Measurements from ENCODE around the gene SERTAD3.
"Not testable (repeated sequence)": the region's sequence is repeated elsewhere in the genome, so short reads cannot be mapped to it uniquely, and the experiment has no call there.

Gene SERTAD3, protein sequence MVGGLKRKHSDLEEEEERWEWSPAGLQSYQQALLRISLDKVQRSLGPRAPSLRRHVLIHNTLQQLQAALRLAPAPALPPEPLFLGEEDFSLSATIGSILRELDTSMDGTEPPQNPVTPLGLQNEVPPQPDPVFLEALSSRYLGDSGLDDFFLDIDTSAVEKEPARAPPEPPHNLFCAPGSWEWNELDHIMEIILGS

DNA sequence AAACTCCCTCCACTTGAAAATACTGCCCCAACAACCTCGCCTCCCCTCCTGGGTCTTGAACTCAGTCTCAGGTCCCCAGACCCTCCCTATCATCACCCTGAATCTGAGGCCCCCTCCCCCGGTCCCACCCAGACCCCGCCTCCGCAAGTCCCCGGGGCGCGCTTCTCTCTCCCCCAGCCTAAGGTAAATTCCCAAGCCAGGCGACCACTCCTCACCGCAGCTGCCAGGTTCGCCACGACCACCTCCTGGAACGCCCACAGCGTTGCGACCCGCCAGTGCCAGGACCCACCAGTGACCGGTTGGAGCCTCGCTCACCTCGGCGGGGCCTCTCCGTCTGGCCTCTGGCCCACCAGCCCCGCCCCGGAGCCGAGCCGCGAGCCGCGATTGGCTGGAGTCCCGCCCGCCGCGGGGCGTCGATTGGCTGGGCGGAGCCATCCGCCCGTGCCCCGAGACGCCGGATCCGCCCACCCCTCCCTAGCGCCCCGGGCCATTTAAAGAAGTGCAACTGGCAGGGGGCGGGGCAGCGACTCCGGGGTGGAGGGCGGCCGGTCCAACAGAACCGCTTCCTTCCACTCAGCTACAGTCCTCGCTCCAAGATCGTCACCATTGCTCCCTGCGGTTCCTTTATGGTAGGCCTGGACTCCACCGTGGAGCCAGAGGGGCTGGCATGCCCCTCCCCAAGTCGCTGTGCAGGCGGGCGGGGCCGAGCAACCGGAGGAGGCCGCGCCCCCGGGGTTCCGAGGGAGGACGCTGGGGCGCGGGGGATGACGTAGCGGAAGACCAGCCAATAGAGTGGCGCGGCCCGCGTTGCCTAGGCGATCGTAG lies at the start of gene SERTAD3:
Gene SERTAD3 (minus strand): TSS at position 336 of the 825 bp plus-strand sequence. CDS start 2,255 bp downstream, outside the sequence.
- peak; percentile 94 for DNase-seq

GRCh38 chr19:40493778-40494177 lies 49.6 kb upstream of the SERTAD3 start:
- DNase-seq = no peak

DNA sequence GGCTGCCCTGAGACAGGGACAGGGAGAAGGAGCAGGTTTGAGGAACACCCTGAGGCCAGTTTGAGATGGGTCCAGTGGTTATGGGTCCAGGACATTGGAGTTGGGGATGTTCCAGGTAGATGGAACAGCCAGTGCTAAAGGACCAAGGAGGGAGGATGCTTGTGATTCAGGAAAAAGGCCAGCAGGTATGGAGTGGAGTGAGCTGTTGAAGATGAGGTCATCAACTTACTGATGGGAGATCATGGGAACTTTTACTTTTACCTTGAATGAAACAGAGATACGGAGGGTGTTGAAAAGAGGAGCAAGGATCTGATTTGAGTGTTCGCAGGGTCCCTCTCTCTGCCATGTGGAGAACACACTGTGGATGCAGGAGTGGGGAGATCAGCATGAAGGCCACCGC lies 48.1 kb upstream of the SERTAD3 start:
- no peak for DNase-seq

GRCh38 chr19:40489882-40490230 lies 45.7 kb upstream of the SERTAD3 start:
- no peak for DNase-seq

DNA sequence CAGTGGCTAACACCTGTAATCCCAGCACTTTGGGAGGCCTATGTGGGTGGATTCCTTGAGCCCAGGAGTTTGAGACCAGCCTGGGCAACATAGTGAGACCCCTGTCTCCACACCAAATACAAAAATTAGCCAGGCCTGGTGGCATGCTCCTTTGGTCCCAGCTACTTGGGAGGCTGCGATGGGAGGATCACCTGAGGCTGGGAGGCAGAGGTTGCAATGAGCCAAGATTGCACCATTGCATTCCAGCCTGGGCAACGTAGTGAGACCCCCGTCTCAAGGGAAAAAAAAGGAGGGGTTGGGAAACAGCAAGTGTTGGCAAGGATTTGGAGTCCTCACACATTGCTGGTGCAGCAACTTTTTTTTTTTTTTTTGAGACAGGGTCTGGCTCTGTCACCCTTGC lies 41.9 kb upstream of the SERTAD3 start:
- DNase-seq = no peak

DNA sequence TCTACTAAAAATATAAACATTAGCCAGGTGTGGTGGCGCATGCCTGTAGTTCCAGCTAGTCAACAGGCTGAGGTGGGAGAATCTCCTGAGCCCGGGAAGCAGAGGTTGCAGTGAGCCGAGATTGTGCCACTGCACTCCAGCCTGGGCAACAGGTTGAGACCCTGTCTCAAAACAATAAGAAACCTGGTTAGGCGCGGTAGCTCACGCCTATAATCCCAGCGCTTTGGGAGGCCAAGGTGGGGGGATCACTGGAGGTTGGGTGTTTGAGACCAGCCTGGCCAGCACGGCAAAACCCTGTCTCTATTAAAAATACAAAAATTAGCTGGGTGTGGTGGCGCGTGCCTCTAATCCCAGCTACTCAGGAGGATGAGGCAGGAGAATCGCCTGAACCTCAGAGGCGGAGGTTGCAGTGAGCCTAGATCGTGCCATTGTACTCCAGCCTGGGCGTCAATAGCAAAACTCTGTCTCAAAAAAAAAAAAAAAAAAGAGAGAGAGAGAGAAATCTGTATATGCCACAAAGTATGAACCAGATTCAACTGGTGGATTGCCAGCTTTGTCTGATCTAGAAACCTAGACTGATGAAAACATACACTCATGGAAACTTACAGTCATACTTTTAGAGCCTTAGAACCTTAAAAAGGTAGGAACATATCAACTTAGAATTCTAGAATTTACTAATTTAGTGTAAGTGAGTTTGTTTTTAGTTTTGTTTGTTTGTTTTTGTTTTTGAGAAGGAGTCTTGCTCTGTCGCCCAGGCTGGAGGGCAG lies 31.9 kb upstream of the SERTAD3 start:
- not testable (repeated sequence) for DNase-seq

DNA sequence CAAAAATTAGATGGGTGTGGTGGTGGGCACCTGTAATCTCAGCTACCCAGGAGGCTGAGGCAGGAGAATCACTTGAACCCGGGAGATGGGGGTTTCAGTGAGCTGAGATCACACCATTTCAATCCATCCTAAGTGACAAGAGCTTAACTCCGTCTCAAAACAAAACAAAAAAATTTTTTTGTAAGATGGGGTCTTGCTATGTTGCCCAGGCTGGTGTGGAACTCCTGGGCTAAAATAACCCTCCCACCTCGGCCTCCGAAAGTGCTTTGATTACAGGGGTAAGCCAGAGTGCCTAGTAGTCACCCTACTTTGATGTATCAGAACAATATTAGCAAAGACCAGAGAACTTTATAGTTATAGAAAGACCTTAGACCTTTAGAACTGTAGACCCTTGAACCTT lies 30.6 kb upstream of the SERTAD3 start:
- no peak for DNase-seq

- no peak for DNase-seq
These were observed 28.4 kb upstream of the SERTAD3 start for GRCh38 chr19:40472516-40472915.

DNA sequence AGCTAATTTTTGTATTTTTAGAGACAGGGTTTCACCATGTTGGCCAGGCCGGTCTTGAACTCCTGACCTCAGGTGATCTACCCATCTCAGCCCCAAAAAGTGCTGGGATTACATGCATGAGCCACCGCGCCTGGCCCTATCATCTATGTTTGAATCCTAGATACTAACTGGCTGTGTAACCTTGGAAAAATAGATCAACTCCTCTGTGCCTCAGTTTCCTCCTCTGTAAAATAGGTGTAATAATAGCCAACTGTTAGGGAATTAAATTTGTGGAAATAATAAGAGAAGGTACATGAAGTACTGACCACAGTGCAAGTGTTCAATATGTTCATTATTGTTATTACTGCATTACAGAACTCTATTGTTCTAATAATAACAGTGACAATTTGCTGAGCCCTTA lies 27.0 kb upstream of the SERTAD3 start:
- DNase-seq = no peak

DNA sequence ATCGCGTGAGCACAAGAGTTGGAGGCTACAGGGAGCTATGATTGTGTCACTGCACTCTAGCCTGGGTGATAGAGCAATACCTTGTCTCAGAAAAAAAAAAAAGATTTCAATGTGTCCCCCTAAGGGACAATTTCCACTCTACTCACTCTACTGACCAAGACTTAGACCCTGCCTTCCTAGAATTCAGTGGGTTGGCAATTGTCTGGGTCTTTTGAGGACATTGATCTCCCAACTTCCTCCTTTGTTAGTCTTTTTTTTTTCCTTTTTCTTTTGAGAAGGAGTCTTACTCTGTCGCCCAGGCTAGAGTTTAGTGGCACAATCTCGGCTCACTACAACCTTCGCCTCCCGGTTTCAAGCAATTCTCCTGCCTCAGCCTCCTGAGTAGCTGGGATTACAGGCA lies 24.9 kb upstream of the SERTAD3 start:
- no peak for DNase-seq

- DNase-seq = no peak
These were observed 23.0 kb upstream of the SERTAD3 start, which contains the start of gene SPTBN4 for GRCh38 chr19:40466985-40467734. Gene SPTBN4, plus strand, starts transcription at chr19:40467001. Its CDS starts 5,621 bp downstream, at chr19:40472622.

GRCh38 chr19:40466219-40466984 lies 22.3 kb upstream of the SERTAD3 start:
- no peak for DNase-seq

DNA sequence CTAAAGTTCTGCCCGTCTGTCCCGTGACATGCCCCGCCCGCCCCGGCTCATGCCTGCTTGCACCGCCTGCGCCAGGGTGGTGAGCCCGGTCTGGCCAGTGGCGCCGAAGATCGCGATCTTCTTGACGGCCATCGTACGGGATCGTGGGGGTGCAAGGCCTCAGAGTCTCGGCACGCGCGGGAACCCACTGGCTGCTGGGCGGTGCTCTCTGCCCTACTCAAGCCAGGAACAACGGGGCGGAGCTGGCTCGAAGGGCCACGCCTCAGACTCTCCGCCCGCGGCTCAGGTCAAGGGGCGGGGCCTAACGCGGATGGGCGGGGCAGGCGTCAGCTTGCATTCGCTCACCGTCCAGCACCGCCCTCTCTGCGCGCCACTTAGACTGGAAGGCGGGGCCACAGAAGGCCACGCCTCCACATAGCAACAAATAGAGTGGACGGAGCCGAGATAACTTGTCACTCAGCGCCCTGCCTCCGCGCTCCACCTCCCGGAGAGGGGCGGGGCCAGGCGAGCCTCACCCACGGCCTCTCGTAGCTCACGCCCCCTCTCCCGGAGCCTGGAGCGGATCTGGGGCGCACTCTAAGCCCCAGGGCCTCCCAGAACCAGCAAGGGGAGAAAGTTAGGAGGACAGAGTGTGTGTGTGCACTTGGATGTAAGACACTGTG lies 21.6 kb upstream of the SERTAD3 start, which contains the start of gene BLVRB:
Gene BLVRB (minus strand): TSS at position 189 of the 662 bp plus-strand sequence. CDS start 57 bp downstream, at position 132.
- DNase-seq = peak; percentile 96

DNA sequence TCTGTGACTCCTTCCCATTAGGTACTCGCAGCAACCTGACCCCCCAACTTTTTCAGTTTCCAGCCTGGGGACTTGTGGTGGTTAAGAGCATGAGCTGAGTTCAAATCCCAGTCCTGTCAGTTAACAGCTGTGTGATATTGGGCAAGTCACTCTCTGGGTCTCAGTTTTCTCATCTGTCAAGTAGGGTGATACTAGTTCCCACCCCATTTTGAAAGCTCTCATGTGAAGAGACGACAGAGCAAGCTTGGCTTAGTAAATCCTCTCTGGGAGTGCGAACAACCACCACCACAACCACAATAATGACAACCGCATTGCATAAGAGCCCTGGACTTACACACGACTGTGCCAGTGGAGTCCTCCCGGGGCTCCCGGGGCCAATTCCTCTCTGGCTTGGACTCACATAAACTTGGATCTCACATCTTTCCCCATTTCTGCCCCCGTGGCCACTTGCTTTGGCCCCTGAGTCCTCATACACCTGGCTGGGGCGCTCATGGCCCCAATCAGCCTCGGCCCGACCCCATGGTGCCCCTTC lies 21.0 kb upstream of the SERTAD3 start:
- DNase-seq = no peak

DNA sequence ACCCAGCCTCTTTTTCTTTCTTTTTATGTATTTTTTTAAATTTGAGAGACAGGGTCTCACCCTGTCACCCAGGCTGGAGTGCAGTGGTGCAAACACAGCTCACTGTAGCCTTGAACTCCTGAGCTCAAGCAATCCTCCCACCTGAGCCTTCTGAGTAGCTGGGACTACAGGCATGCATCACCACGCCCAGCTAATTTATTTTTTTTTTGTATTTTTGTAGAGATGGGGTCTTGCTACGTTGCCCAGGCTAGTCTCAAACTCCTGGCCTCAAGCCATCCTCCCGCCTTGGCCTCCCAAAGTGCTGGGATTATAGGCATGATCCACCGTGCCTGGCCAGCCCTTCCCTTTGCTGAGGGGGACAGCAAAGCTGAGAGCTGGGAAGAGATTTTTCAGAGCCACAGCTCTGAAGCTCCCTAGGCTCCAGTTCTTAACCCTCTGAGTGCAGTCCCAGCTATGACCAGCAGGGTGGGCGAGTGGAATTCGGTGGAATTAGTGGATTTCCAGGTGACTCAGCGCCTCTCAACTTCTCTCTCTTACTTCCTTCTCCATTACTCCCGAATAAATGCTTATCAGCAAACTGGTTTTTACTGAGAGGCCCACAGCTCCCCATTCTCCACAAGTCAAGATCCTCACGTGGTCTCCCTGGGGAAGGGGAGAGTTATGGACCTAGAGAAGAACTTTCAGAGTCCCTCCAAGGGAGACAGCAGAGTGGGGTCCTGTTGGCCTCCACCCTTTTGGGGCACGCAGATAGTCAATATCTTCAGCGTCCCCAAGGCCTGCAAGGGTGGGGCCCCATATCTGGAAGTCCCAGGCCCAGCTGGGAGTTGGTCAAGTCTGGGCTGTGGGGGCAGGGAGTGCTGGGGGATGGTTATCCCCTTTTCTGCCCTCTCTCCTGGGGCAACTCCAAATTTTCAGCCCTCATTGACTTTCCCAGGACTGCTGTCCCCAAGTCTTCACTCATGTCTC lies 20.2 kb upstream of the SERTAD3 start:
- peak; percentile 41 for DNase-seq

DNA sequence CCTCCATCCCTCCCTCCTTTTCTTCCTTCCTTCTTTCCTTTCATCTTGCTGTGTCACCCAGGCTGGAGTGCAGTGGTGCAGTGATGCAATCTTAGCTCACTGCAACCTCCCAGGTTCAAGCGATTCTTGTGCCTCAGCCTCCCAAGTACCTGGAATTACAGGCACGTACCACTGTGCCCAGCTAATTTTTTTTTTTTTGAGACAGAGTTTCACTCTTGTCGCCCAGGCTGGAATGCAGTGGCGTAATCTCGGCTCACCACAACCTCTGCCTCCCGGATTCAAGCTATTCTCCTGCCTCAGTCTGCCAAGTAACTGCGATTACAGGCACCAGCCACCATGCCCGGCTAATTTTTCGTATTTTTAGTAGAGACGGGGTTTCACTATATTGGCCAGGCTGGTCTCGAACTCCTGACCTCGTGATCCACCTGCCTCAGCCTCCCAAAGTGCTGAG lies 19.5 kb upstream of the SERTAD3 start:
- DNase-seq = not testable (repeated sequence)

DNA sequence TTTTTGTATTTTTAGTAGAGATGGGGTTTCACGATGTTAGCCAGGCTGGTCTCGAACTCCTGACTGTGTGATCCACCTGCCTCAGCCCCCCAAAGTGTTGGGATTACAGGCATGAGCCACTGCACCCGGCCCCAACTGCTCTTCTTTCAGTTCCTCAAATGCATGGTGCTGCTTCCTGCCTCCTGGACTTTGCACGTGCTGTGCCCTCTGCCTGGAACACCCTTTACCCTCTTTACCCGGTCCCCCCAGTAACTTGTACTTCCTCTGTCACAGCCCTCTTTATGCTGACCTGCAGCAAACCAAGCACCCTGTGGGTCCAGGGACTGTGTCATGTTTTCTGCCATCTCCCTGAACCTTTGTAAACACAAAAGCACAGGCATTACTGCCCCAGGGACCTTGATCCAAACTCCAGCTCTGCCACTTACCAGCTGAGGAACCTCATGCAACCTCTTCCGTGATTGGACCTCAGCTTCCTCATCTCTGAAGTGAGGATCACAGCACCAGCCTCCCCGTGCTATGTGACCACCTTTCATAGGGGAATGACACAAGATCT lies 17.6 kb upstream of the SERTAD3 start:
- no peak for DNase-seq

GRCh38 chr19:40460185-40460584 lies 16.1 kb upstream of the SERTAD3 start:
- no peak for DNase-seq

GRCh38 chr19:40458597-40458974 lies 14.5 kb upstream of the SERTAD3 start:
- DNase-seq = no peak

Data from NCI-H1105 (cell line).